ENCODE data around the gene FAM180B. TPM values are rescaled to one million over a fixed set of nuclear protein-coding genes. Genes with fewer than 3 reads are reported as not detected.

The FAM180B gene
- total and polyA plus RNA-seq, 2 of the 13 experiments (the other 11 are each of a cell fraction or from before 2014, with no cell fraction given) = 0.40 to 1.0 TPM

- TF ChIP-seq MED1 (CRISPR knock-in tag; IDR thresholded peaks at IDR 0.05) (peak; percentile 49), HNF4G (IDR thresholded peaks at IDR 0.05; ENCODE audit: borderline replicate concordance, low read depth, low read length) (no peak), HNF4G (CRISPR knock-in tag; IDR thresholded peaks at IDR 0.05; ENCODE audit: borderline replicate concordance, low read depth) (no peak), DMAP1 (CRISPR knock-in tag; IDR thresholded peaks at IDR 0.05) (peak; percentile 71), E2F5 (CRISPR knock-in tag; conservative IDR thresholded peaks at IDR 0.05) (peak; percentile 69), HIC2 (CRISPR knock-in tag; IDR thresholded peaks at IDR 0.05; ENCODE audit: low read depth) (no peak), BORCS8-MEF2B (CRISPR knock-in tag; IDR thresholded peaks at IDR 0.05) (peak; percentile 43; the same call in 1 of the 2 replicates), CREM (IDR thresholded peaks at IDR 0.05) (no peak), CREM (CRISPR knock-in tag; IDR thresholded peaks at IDR 0.05) (no peak), ZKSCAN8 (CRISPR knock-in tag; IDR thresholded peaks at IDR 0.05; ENCODE audit: borderline replicate concordance) (0 out of 2 replicates have a peak, but pooled peaks have one; percentile 12), HINFP (CRISPR knock-in tag; IDR thresholded peaks at IDR 0.05; ENCODE audit: low read depth) (peak; percentile 68; the same call in 1 of the 2 replicates), SNAPC4 (CRISPR knock-in tag; IDR thresholded peaks at IDR 0.05) (0 out of 2 replicates have a peak, but pooled peaks have one; percentile 40), KAT8 (CRISPR knock-in tag; IDR thresholded peaks at IDR 0.05) (peak; percentile 75; the same call in 1 of the 2 replicates), SOX6 (IDR thresholded peaks at IDR 0.05) (no peak), SOX6 (CRISPR knock-in tag; IDR thresholded peaks at IDR 0.05) (peak; percentile 37; the same call in 1 of the 2 replicates)
- TF ChIP-seq, protein P1, sequence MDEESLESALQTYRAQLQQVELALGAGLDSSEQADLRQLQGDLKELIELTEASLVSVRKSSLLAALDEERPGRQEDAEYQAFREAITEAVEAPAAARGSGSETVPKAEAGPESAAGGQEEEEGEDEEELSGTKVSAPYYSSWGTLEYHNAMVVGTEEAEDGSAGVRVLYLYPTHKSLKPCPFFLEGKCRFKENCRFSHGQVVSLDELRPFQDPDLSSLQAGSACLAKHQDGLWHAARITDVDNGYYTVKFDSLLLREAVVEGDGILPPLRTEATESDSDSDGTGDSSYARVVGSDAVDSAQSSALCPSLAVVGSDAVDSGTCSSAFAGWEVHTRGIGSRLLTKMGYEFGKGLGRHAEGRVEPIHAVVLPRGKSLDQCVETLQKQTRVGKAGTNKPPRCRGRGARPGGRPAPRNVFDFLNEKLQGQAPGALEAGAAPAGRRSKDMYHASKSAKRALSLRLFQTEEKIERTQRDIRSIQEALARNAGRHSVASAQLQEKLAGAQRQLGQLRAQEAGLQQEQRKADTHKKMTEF (CRISPR knock-in tag; IDR thresholded peaks at IDR 0.05) = peak; percentile 42; the same call in 1 of the 2 replicates
- TF ChIP-seq, protein P2, sequence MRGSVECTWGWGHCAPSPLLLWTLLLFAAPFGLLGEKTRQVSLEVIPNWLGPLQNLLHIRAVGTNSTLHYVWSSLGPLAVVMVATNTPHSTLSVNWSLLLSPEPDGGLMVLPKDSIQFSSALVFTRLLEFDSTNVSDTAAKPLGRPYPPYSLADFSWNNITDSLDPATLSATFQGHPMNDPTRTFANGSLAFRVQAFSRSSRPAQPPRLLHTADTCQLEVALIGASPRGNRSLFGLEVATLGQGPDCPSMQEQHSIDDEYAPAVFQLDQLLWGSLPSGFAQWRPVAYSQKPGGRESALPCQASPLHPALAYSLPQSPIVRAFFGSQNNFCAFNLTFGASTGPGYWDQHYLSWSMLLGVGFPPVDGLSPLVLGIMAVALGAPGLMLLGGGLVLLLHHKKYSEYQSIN (CRISPR knock-in tag; IDR thresholded peaks at IDR 0.05; ENCODE audit: borderline replicate concordance) = no peak
Observed at GRCh38 chr11:47565340-47566148, 20.9 kb upstream of the FAM180B start, which contains the start of gene PTPMT1 (continued).
